Measurements from ENCODE around the gene BMP8B. TPM values are rescaled to one million over a fixed set of nuclear protein-coding genes. Genes with fewer than 3 reads are reported as not detected.
"Not testable (repeated sequence)": the region's sequence is repeated elsewhere in the genome, so short reads cannot be mapped to it uniquely, and the experiment has no call there.

Gene BMP8B
- total and polyA plus RNA-seq, 10 donors, result 0.08 to 2.5 (median 1.1) TPM

GRCh38 chr1:39819091-39819812 lies 30.6 kb upstream of the BMP8B start:
- Histone ChIP-seq H3K27me3 (replicated peaks in 1 of 7) (peaks cover 0 to 25% (median 0%) of the 10 kb centered on the region in 7 donors), H3K9me3 (no peaks in the 10 kb centered on the region), H3K27ac (no peak overlapping the region), H3K4me3 (no peak overlapping the region), H3K4me1 (peaks cover 0 to 17% (median 7%) of the 10 kb centered on the region in 6 donors), H3K36me3 (no peaks in the 10 kb centered on the region)
- 79 to 86% (median 86%) methylated on average over 15 to 22 of the region's 22 CpGs for WGBS, 5 donors
- DNase-seq, result no peak
- intact Hi-C loops (cut with DNase I; ENCODE audit: low total_unique reads), result no loop called here
- TF ChIP-seq POLR2AphosphoS5 (IDR thresholded peaks at IDR 0.05), result no peak
- TF ChIP-seq POLR2A (IDR thresholded peaks at IDR 0.05), result no peak
- no peak for TF ChIP-seq CTCF (IDR thresholded peaks at IDR 0.05 in 8 of 11, conservative IDR thresholded peaks at IDR 0.05 in 3 of 11)

- H3K36me3 ChIP-seq, result no peaks in the 10 kb centered on the region
- H3K9me3 ChIP-seq, result no peaks in the 10 kb centered on the region
- H3K4me1 ChIP-seq, result peaks cover 0 to 17% (median 7%) of the 10 kb centered on the region in 6 donors
- H3K27ac ChIP-seq, result no peak overlapping the region
- H3K27me3 ChIP-seq (replicated peaks in 1 of 7), result peaks cover 0 to 25% (median 0%) of the 10 kb centered on the region in 7 donors
- DNase-seq, result no peak
- intact Hi-C loops (cut with DNase I; ENCODE audit: low total_unique reads), result no loop called here
- no peak for TF ChIP-seq POLR2A (IDR thresholded peaks at IDR 0.05)
- no peak for TF ChIP-seq CTCF (IDR thresholded peaks at IDR 0.05 in 8 of 11, conservative IDR thresholded peaks at IDR 0.05 in 3 of 11)
- TF ChIP-seq POLR2AphosphoS5 (IDR thresholded peaks at IDR 0.05), result no peak
- H3K4me3 ChIP-seq, result no peak overlapping the region
- 94 to 100% (median 97%) methylated on average over 2 of the region's 2 CpGs for WGBS, 5 donors
These were observed 29.8 kb upstream of the BMP8B start for GRCh38 chr1:39818482-39818881.

GRCh38 chr1:39817091-39817932 lies 28.6 kb upstream of the BMP8B start:
- TF ChIP-seq CTCF (IDR thresholded peaks at IDR 0.05 in 8 of 11, conservative IDR thresholded peaks at IDR 0.05 in 3 of 11) (peak in 4 of 11 experiments; percentile 4 to 47 (median 12)), POLR2AphosphoS5 (IDR thresholded peaks at IDR 0.05) (peak in 2 of 3 donors; percentile 50 to 68)
- H3K27ac ChIP-seq, result peak overlapping the region in 4 of 8 donors; percentile 30 to 54 (median 43)
- peaks cover 0 to 17% (median 7%) of the 10 kb centered on the region in 6 donors for H3K4me1 ChIP-seq
- peak overlapping the region in 2 of 8 donors; percentile 30 to 56 for H3K4me3 ChIP-seq
- intact Hi-C loops (cut with DNase I; ENCODE audit: low total_unique reads), result loop anchor here (2.0 kb wide), 2 partner anchors 85 to 155 kb away; no protein-coding TSS in a partner anchor
- peak; percentile 90 for DNase-seq
- H3K27me3 ChIP-seq (replicated peaks in 1 of 7), result peaks cover 0 to 22% (median 0%) of the 10 kb centered on the region in 7 donors
- H3K9me3 ChIP-seq, H3K36me3 ChIP-seq: not testable (repeated sequence)
- WGBS, 5 donors, result 35 to 47% (median 45%) methylated on average over 12 to 18 of the region's 24 CpGs

All from spleen (tissue), 11 donors.